HG02610 (cell line): Measurements from ENCODE around the gene MBNL1.
"Not testable (repeated sequence)": the region's sequence is repeated elsewhere in the genome, so short reads cannot be mapped to it uniquely, and the experiment has no call there.

ENCODE experiments used
- ATAC-seq: cut with Tn5 transposase; IDR thresholded peaks from one replicate; pipeline ENCODE4 v1.9.1; 2021; ENCODE audit warnings: mild to moderate bottlenecking, moderate library complexity; ENCODE audit not compliant: unreplicated experiment

The MBNL1 gene

GRCh38 chr3:152395764-152396163 lies 127.0 kb downstream of the MBNL1 start:
- no peak for ATAC-seq

- no peak for ATAC-seq
These were observed 128.1 kb downstream of the MBNL1 start for GRCh38 chr3:152396867-152397266.

DNA sequence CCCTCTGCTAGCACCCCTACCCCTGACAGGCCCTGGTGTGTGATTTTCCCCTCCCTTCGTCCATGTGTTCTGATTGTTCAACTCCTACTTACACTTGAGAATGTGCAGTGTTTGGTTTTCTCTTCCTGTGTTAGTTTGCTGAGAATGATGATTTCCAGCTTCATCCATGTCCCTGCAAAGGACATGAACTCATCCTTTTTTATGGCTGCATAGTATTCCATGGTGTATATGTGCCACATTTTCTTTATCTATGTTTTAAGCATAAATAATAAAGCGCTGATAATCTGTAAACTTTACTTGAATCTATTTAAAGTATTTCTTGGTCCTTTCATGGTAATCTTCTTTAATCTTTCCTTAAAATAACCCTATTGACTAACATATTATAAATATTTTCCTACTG lies 128.6 kb downstream of the MBNL1 start:
- ATAC-seq, result not testable (repeated sequence)

- no peak for ATAC-seq
These were observed 129.8 kb downstream of the MBNL1 start for GRCh38 chr3:152398495-152398894.

DNA sequence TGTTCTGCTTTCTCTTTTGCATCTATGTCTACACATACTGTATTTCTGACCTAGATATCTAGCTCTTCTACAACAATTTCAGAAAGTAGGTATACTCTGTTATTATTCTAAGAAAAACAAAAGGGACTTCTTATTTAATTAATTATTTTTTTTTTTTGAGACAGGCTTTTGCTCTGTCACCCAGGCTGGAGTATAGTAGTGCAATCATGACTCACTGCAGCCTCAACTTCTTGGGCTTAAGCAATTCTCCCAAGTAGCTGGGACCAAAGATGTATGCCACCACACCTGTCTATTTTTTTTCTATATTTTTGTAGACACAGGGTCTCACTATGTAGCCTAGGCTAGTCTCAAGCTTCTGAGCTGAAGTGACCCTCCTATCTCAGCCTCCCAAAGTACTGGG lies 130.6 kb downstream of the MBNL1 start:
- no peak for ATAC-seq

DNA sequence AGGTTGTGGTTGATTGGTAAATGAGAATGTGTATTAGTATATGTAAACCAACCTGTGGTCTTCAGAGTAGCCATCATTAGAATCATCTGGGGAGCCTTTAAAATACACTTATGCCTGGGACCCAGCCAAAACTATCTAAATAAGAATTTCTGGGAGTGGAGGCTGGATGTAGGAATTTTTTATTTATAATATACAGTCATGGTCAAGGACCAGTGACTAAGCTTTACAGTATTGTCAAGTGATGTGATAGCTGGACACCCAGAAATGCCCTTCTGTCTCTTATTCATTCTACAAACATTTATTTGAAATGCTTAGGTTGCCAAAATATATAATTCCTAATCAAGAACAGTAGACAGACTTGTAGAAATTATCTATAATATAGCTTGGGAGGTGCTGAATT lies 132.2 kb downstream of the MBNL1 start:
- ATAC-seq, result no peak

- peak; percentile 37 for ATAC-seq
These were observed 134.1 kb downstream of the MBNL1 start for GRCh38 chr3:152402695-152403451.

DNA sequence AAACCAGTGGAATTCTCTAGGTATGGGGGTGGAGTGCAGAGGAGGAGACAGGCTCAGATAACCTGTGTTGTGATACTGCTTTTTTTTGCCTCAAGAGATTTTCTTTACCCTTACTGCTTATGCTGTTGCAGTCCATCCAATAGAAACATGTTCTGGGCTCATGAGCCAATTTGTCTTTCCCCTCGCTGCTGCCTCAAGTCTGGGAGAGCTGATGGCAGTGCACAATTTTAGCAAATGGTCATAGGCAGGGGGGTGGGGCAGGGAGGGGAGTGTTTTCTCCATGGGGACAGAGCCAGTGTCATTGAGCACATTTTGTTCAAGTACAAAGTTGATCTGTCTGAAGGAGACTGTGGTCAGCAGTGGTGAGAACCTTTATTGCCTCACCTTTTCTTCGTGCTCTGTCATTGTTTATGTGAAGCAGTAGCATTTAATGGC lies 134.9 kb downstream of the MBNL1 start:
- no peak for ATAC-seq

GRCh38 chr3:152404976-152405375 lies 136.2 kb downstream of the MBNL1 start:
- no peak for ATAC-seq

GRCh38 chr3:152405915-152406802 lies 137.4 kb downstream of the MBNL1 start:
- ATAC-seq, result no peak

- ATAC-seq, result no peak
These were observed 144.5 kb downstream of the MBNL1 start for GRCh38 chr3:152413240-152413639.

- no peak for ATAC-seq
These were observed 148.3 kb downstream of the MBNL1 start for GRCh38 chr3:152416808-152417580.

DNA sequence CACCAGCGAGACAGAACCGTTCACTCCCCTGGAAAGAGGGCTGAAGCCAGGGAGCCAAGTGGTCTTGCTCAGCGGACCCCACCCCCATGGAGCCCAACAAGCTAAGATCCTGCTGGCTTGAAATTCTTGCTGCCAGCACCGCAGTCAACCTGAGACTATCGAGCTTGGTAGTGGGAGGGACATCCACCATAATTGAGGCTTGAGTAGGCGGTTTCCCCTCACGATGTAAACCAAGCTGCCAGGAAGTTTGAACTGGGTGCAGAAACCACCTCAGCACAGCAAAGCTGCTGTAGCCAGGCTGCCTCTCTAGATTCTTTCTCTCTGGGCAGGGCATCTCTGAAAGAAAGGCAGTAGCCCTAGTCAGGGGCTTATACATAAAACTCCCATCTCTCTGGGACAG lies 151.0 kb downstream of the MBNL1 start:
- no peak for ATAC-seq

- ATAC-seq, result no peak
These were observed 152.4 kb downstream of the MBNL1 start for GRCh38 chr3:152421162-152421561.

DNA sequence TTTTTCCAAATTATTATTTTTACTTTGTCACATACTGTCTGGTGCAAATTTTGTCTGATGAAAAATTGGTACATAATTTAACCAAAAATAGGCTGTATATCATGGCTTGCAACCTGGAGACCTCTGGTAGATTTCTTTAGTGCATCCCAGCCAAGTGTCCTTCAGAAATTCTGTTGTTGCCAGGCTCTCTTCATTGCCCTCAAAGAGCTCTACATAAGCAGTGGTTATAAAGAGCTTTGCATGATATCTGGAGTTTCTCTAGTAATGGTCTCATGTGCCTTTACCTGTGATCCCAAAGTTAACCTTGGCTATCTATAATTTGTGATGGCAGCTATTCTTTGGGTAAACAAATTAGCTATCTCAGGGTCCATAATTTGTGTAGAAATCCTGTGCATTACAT lies 157.7 kb downstream of the MBNL1 start:
- ATAC-seq, result no peak

DNA sequence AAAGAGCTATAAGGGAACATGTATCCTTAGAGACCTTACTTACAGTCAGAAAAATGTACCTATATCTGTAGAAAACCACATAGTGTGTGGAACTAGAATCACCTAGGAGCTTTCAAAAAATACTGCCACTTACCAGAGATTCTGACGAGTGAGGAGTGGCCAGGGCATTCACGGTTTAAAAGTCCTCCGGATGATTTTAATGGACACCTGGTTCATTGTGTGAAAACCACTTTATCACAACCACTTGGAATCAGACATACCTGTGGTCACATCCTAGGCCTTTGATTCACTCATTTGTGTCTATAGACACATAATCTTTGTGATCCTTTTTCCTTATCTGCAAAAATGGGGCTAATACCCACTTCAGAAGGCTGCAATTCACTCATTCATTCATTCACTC lies 159.8 kb downstream of the MBNL1 start:
- no peak for ATAC-seq

DNA sequence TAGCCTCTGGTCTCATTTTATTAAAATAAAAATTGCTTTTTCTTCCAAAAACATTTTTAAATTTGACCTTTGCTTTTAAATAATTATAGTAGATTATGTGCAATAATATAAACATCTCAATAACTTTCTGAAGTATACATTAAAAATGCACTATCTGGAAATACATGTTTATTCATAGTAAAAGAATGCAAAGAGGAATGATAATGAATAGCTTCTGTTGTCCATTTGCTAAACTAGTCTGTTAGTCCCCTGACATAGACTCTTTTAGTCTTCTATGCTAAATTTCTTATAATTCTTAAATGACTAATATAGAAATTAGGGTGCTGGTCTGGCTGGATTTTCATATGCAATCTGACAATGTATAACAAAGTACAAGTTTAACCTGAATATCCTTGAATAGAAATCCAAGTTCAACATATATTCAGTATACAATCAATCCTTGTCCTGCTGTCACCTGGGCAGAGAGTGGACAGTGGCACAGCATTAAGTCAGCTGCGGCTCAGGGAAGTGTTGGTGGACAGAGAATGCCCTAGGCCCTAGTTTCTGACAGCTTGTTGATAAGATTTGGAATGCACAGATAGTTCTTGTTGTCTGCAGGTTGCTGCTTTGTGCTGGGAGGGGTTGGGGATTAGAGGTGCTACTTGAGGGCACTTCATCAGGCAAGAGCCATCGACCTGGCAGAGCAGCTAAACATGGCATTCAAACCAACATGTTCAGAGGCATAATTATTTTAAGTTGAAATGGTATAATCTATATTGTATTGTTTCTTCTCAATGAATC lies 161.7 kb downstream of the MBNL1 start:
- no peak for ATAC-seq

- ATAC-seq, result no peak
These were observed 165.4 kb downstream of the MBNL1 start for GRCh38 chr3:152434142-152434541.

- ATAC-seq, result not testable (repeated sequence)
These were observed 166.5 kb downstream of the MBNL1 start for GRCh38 chr3:152435210-152435609.
